Naive thymus-derived CD8-positive, alpha-beta T cell (primary cell): Measurements from ENCODE around the gene RSU1. TPM values are rescaled to one million over a fixed set of nuclear protein-coding genes. Genes with fewer than 3 reads are reported as not detected.

Experiments used
- ATAC-seq, 2 donors: fragments of 150-1000 bp; cut with Tn5 transposase in 1 of 2; sonication (Bioruptor Pico), chemical (Tn5 transposase) in 1 of 2; 1 replicate in 1 of 2; 2 replicates in 1 of 2; pipeline ENCODE4 v1.10.0; 2021; ENCODE audit warnings: mild to moderate bottlenecking in 2 of 2, moderate library complexity in 2 of 2
- POLR2A ChIA-PET: fragments of 350-600 bp; sonication (Branson Sonifier 250); formaldehyde crosslinking; loops from one replicate; lab custom pipeline; 2021; ENCODE audit warnings: antibody characterized with exemption; lab: Charles Lee
- DNase-seq, 10 donors: peaks; one replicate each; pipeline versions ENCODE4 v3.0.0 to v3.0.0-alpha.2; 2020 to 2022
- H3K27ac Mint-ChIP-seq, 10 donors: one replicate each; pipeline ENCODE4 v1.8.0; 2020 to 2022; ENCODE audit warnings: mild to moderate bottlenecking in 10 of 10, mixed read lengths in 10 of 10, moderate library complexity in 4 of 10, inconsistent platforms in 1 of 10
- H3K27me3 Mint-ChIP-seq, 5 donors: one replicate each; pipeline ENCODE4 v1.8.0; 2021 to 2022; ENCODE audit warnings: mixed read lengths in 5 of 5
- H3K36me3 Mint-ChIP-seq, 3 donors: one replicate each; pipeline ENCODE4 v1.8.0; 2020 to 2022; ENCODE audit warnings: mixed read lengths in 3 of 3, mild to moderate bottlenecking in 2 of 3, inconsistent platforms in 1 of 3
- H3K4me1 Mint-ChIP-seq, 4 donors: one replicate each; pipeline ENCODE4 v1.8.0; 2021 to 2022; ENCODE audit warnings: mixed read lengths in 4 of 4
- H3K4me3 Mint-ChIP-seq, 10 donors: one replicate each; pipeline ENCODE4 v1.8.0; 2020 to 2022; ENCODE audit warnings: mild to moderate bottlenecking in 10 of 10, mixed read lengths in 10 of 10, moderate library complexity in 6 of 10, inconsistent platforms in 1 of 10
- H3K9me3 Mint-ChIP-seq, 9 donors: one replicate each; pipeline ENCODE4 v1.8.0; 2020 to 2022; ENCODE audit warnings: mixed read lengths in 9 of 9, mild to moderate bottlenecking in 3 of 9, inconsistent platforms in 1 of 9, moderate library complexity in 1 of 9
- polyA plus RNA-seq, 3 donors: library from polyadenylated mRNA; unstranded; fragments of 300-500 nt; fragmentation: Illumina TruSeq; gene quantifications; one replicate each; pipeline ENCODE4 v1.2.3, GENCODE V29; 2021
- total RNA-seq, 8 experiments: library from RNA in 2 of 8; stranded (reverse) in 2 of 8; gene quantifications; one replicate each; pipeline ENCODE4 v1.2.3 and lab custom pipeline; 2021 to 2026

Gene RSU1
- total and polyA plus RNA-seq, 5 experiments from 2014 or later = 57.8 to 149 (median 127) TPM

- POLR2A ChIA-PET = no interaction called here
- ATAC-seq (no peak), DNase-seq (no peak)
- peaks cover 18 to 41% (median 21%) of the 10 kb centered on the region in 5 donors for H3K27me3 Mint-ChIP-seq
- no peaks in the 10 kb centered on the region for H3K36me3 Mint-ChIP-seq
- peaks cover 0 to 6% (median 0%) of the 10 kb centered on the region in 4 donors for H3K4me1 Mint-ChIP-seq
- H3K4me3 Mint-ChIP-seq = no peak overlapping the region
- H3K9me3 Mint-ChIP-seq = peaks cover 0 to 9% (median 0%) of the 10 kb centered on the region in 9 donors
- H3K27ac Mint-ChIP-seq = no peak overlapping the region
These were observed 250.9 kb downstream of the RSU1 start for GRCh38 chr10:16566202-16566805.

GRCh38 chr10:16565604-16566003, 251.6 kb downstream of the RSU1 start:
- Mint-ChIP-seq H3K4me1 (peaks cover 0 to 6% (median 0%) of the 10 kb centered on the region in 4 donors), H3K27ac (no peak overlapping the region), H3K36me3 (no peaks in the 10 kb centered on the region), H3K9me3 (peaks cover 0 to 11% (median 0%) of the 10 kb centered on the region in 9 donors), H3K27me3 (peaks cover 18 to 34% (median 21%) of the 10 kb centered on the region in 5 donors), H3K4me3 (peak overlapping the region in 1 of 10 donors; percentile 29)
- ATAC-seq = no peak
- DNase-seq = no peak
- POLR2A ChIA-PET = no interaction called here

- Mint-ChIP-seq H3K9me3 (peaks cover 0 to 16% (median 2%) of the 10 kb centered on the region in 9 donors), H3K27me3 (peaks cover 31 to 46% (median 33%) of the 10 kb centered on the region in 5 donors), H3K4me3 (no peak overlapping the region), H3K4me1 (peaks cover 0 to 6% (median 0%) of the 10 kb centered on the region in 4 donors), H3K27ac (no peak overlapping the region), H3K36me3 (peaks cover 0 to 11% (median 2%) of the 10 kb centered on the region in 3 donors)
- DNase-seq = no peak
- POLR2A ChIA-PET = no interaction called here
- ATAC-seq = no peak
These were observed 254.3 kb downstream of the RSU1 start for GRCh38 chr10:16562891-16563290.

GRCh38 chr10:16559236-16559773, 257.9 kb downstream of the RSU1 start:
- POLR2A ChIA-PET = no interaction called here
- peaks cover 0 to 11% (median 2%) of the 10 kb centered on the region in 3 donors for H3K36me3 Mint-ChIP-seq
- H3K27ac Mint-ChIP-seq = peak overlapping the region in 1 of 10 donors; percentile 7
- no peak for DNase-seq
- ATAC-seq = no peak
- no peak overlapping the region for H3K4me3 Mint-ChIP-seq
- peaks cover 0 to 25% (median 10%) of the 10 kb centered on the region in 9 donors for H3K9me3 Mint-ChIP-seq
- H3K4me1 Mint-ChIP-seq = no peaks in the 10 kb centered on the region
- peaks cover 19 to 41% (median 23%) of the 10 kb centered on the region in 5 donors for H3K27me3 Mint-ChIP-seq

GRCh38 chr10:16547973-16548372, 269.3 kb downstream of the RSU1 start:
- DNase-seq (no peak), ATAC-seq (no peak)
- Mint-ChIP-seq H3K27ac (no peak overlapping the region), H3K9me3 (peaks cover 0 to 3% (median 0%) of the 10 kb centered on the region in 9 donors), H3K27me3 (peaks cover 6 to 44% (median 10%) of the 10 kb centered on the region in 5 donors), H3K36me3 (no peaks in the 10 kb centered on the region), H3K4me1 (peaks cover 0 to 6% (median 2%) of the 10 kb centered on the region in 4 donors), H3K4me3 (no peak overlapping the region)
- POLR2A ChIA-PET = no interaction called here

GRCh38 chr10:16545116-16545736, 272.0 kb downstream of the RSU1 start:
- POLR2A ChIA-PET = no interaction called here
- H3K9me3 Mint-ChIP-seq = no peaks in the 10 kb centered on the region
- peaks cover 0 to 6% (median 2%) of the 10 kb centered on the region in 4 donors for H3K4me1 Mint-ChIP-seq
- ATAC-seq (no peak), DNase-seq (peak in 2 of 10 donors; percentile 10 to 11)
- no peak overlapping the region for H3K4me3 Mint-ChIP-seq
- H3K27ac Mint-ChIP-seq = no peak overlapping the region
- peaks cover 8 to 50% (median 21%) of the 10 kb centered on the region in 5 donors for H3K27me3 Mint-ChIP-seq
- no peaks in the 10 kb centered on the region for H3K36me3 Mint-ChIP-seq

GRCh38 chr10:16544591-16544990, 272.6 kb downstream of the RSU1 start:
- no peak overlapping the region for H3K27ac Mint-ChIP-seq
- ATAC-seq = no peak
- no peaks in the 10 kb centered on the region for H3K36me3 Mint-ChIP-seq
- H3K27me3 Mint-ChIP-seq = peaks cover 10 to 55% (median 27%) of the 10 kb centered on the region in 5 donors
- H3K4me3 Mint-ChIP-seq = no peak overlapping the region
- no peaks in the 10 kb centered on the region for H3K9me3 Mint-ChIP-seq
- H3K4me1 Mint-ChIP-seq = peaks cover 0 to 6% (median 2%) of the 10 kb centered on the region in 4 donors
- no peak for DNase-seq
- POLR2A ChIA-PET = no interaction called here

- no peak for DNase-seq
- H3K9me3 Mint-ChIP-seq = peaks cover 0 to 2% (median 0%) of the 10 kb centered on the region in 9 donors
- POLR2A ChIA-PET = no interaction called here
- H3K4me3 Mint-ChIP-seq = no peak overlapping the region
- ATAC-seq = no peak
- H3K27ac Mint-ChIP-seq = no peak overlapping the region
- H3K36me3 Mint-ChIP-seq = no peaks in the 10 kb centered on the region
- H3K27me3 Mint-ChIP-seq = peaks cover 12 to 55% (median 29%) of the 10 kb centered on the region in 5 donors
- H3K4me1 Mint-ChIP-seq = peaks cover 0 to 6% (median 2%) of the 10 kb centered on the region in 4 donors
These were observed 273.1 kb downstream of the RSU1 start for GRCh38 chr10:16544099-16544498.
